ENCODE data around the gene HIP1R. TPM values are rescaled to one million over a fixed set of nuclear protein-coding genes. Genes with fewer than 3 reads are reported as not detected.
A peak's percentile ranks its signal among the peaks of the same experiment; 100 is the strongest.

The HIP1R gene
- total and polyA plus RNA-seq, 2 of the 4 experiments (the other 2 are of a cell fraction): 13.8 to 18.5 TPM

DNA sequence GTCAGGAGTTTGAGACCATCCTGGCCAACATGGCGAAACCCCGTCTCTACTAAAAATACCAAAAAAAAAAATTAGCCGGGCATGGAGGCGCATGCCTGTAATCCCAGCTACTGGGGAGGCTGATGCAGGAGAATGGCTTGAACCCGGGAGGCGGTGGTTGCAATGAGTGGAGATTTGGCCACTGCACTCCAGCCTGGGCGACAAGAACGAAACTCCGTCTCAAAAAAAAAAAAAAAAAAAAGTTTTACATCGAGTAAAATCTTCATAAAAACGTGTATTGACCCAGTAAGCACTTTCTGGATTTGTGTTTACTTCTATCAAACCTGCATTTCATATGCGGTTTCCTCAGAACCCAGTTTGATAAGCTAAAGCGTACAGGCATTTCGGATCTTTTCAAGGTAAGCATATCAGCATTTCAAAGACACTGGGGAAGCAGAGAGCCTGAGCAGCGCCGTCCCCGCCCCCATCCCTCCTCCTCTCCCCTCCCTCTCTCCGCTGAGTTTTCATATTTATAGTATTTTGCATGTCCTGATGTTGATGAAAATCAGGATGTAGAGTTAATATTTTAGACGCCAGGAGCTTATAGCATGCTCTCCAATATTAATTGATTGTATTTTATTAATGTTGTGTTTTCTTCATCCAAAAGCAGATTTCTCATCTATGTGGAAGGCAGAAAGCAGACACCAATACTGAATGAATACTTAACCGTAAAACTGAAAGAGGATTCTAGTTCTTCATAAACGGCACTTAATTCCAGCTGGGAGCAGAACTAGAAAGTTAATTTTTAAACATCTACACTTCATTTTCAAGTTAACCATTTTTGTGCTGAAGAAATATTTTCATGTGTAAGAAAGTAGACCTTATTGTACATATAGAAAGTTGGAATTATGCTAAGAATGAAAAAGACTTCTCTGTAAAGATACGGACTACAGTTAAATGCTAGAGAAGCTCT, 9.2 kb upstream of the HIP1R start:
- H3K14ac ChIP-seq (replicated peaks; ENCODE audit: low read depth, low read length): 0 out of 2 replicates have a peak overlapping the region, but pooled peaks have one; percentile 31
- ATAC-seq (ENCODE audit: low read depth) (peak; percentile 78), DNase-seq (no peak)
- no peaks in the 10 kb centered on the region for H3K4me1 ChIP-seq (ENCODE audit: control insufficient read depth, insufficient read depth, low read length)
- WGBS, 2 experiments (ENCODE audit: extremely low coverage in 2 of 2, insufficient read length in 1 of 2): no CpG with 5 or more reads among the region's 22 CpGs
- no peak overlapping the region for H2BK20ac ChIP-seq (ENCODE audit: low read depth, low read length)
- dilution Hi-C loops (cut with HindIII; ENCODE audit: low sequenced_read_pairs, unreplicated experiment): no loop called here
- TF ChIP-seq RCOR1 (IDR thresholded peaks at IDR 0.05; ENCODE audit: insufficient replicate concordance, low read length) (no peak), SMC3 (IDR thresholded peaks at IDR 0.05; ENCODE audit: low read depth, low read length) (no peak), CHD1 (IDR thresholded peaks at IDR 0.05; ENCODE audit: low read depth, low read length) (no peak), RFX5 (IDR thresholded peaks at IDR 0.05; ENCODE audit: low read depth, low read length) (no peak), FOS (IDR thresholded peaks at IDR 0.05; ENCODE audit: low read depth, low read length) (no peak), NFE2L2 (IDR thresholded peaks at IDR 0.05; ENCODE audit: low read depth, low read length) (no peak), POLR2A (IDR thresholded peaks at IDR 0.05; ENCODE audit: low read depth, low read length) (no peak)
- TF ChIP-seq, protein P1, sequence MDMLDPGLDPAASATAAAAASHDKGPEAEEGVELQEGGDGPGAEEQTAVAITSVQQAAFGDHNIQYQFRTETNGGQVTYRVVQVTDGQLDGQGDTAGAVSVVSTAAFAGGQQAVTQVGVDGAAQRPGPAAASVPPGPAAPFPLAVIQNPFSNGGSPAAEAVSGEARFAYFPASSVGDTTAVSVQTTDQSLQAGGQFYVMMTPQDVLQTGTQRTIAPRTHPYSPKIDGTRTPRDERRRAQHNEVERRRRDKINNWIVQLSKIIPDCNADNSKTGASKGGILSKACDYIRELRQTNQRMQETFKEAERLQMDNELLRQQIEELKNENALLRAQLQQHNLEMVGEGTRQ (IDR thresholded peaks at IDR 0.05; ENCODE audit: low read depth, low read length): no peak
- H3K4me3 ChIP-seq (ENCODE audit: insufficient read depth, low read depth, low read length): peak overlapping the region; percentile 67
- no peaks in the 10 kb centered on the region for H4K20me1 ChIP-seq (ENCODE audit: insufficient read depth, low read length)
- H3K56ac ChIP-seq (ENCODE audit: extremely low read depth, insufficient read depth, low read length): 0 out of 2 replicates have a peak overlapping the region, but pooled peaks have one; percentile 14
- H3K9me3 ChIP-seq (ENCODE audit: control insufficient read depth, insufficient read depth, low read length): peaks cover 3% of the 10 kb centered on the region
- peak overlapping the region in 1 of 2 experiments; percentile 67; a peak in 2 of 4 replicates for H4K8ac ChIP-seq (ENCODE audit: low read depth in 2 of 2, low read length in 2 of 2)
- H3K79me1 ChIP-seq (ENCODE audit: low read depth in 1 of 2, low read length in 2 of 2): no peaks in the 10 kb centered on the region
- no peak overlapping the region for H3K27ac ChIP-seq (ENCODE audit: insufficient read depth, low read length)
- no peak overlapping the region for H3K4ac ChIP-seq (ENCODE audit: low read depth, low read length)
- no peaks in the 10 kb centered on the region for H3K9me1 ChIP-seq (ENCODE audit: insufficient read depth, low read length)
- peak overlapping the region; percentile 87 for H3K23ac ChIP-seq (ENCODE audit: low read depth, low read length)
- H3K27me3 ChIP-seq (ENCODE audit: control insufficient read depth, insufficient read depth, low read length): peaks cover 2% of the 10 kb centered on the region; the same call in 1 of the 2 replicates
- POLR2A ChIA-PET (ENCODE audit: unreplicated experiment): no interaction called here
- H3K36me3 ChIP-seq (ENCODE audit: control insufficient read depth, insufficient read depth, low read length): no peaks in the 10 kb centered on the region
- H2AFZ ChIP-seq (replicated peaks; ENCODE audit: low read length, poor library complexity): peak overlapping the region; percentile 81
- H2AK9ac ChIP-seq (replicated peaks; ENCODE audit: low read depth, low read length, poor library complexity): no peak overlapping the region
- H2AK5ac ChIP-seq (ENCODE audit: low read depth, low read length): no peak overlapping the region
- no TSS peak for BruUV-seq (replicated peaks)
- H3K9ac ChIP-seq (ENCODE audit: low read depth, low read length): peak overlapping the region; percentile 29; the same call in 1 of the 2 replicates
- H2BK15ac ChIP-seq (ENCODE audit: low read depth, low read length): no peak overlapping the region; the same call in 2 of the 3 replicates
- CTCF ChIA-PET: interaction anchor here (0.8 kb wide), 1 partner anchor 69 kb away, joined by 7 read pairs; no protein-coding TSS in a partner anchor
- H2BK5ac ChIP-seq (ENCODE audit: low read depth, low read length, poor library complexity, severe bottlenecking): no peak overlapping the region
- H3K4me2 ChIP-seq (ENCODE audit: low read depth, low read length): peak overlapping the region; percentile 98
- intact Hi-C loops (cut with micrococcal nuclease): no loop called here
- in situ Hi-C loops (cut with MboI; ENCODE audit: low sequenced_read_pairs): no loop called here
- H4K5ac ChIP-seq (ENCODE audit: low read depth, low read length): no peak overlapping the region
- peak overlapping the region; percentile 57; the same call in 1 of the 2 replicates for H2BK120ac ChIP-seq (ENCODE audit: low read depth, low read length)
- no peak overlapping the region for H3K18ac ChIP-seq (ENCODE audit: low read depth, low read length)
- H4K91ac ChIP-seq (ENCODE audit: insufficient read depth, low read depth, low read length): no peak overlapping the region

All from IMR-90 (cell line).